Suprapubic skin (tissue), 3 donors: Measurements from ENCODE around the gene KRTAP5-3.

Experiments
- CTCF ChIP-seq, 2 donors: fragments of 200-600 bp in 1 of 2; fragments of 450-650 bp in 1 of 2; sonication (generic) in 1 of 2; IDR thresholded peaks; one replicate each; pipeline ENCODE4 v1.5.1; 2016 to 2019; ENCODE audit warnings: antibody characterized with exemption in 2 of 2, mild to moderate bottlenecking in 1 of 2, moderate library complexity in 1 of 2
- EP300 ChIP-seq: sonication (generic); formaldehyde crosslinking; IDR thresholded peaks from one replicate; pipeline ENCODE4 v1.6.1; 2017; ENCODE audit warnings: antibody characterized with exemption
- POLR2A ChIP-seq, 2 donors: fragments of 450-650 bp; IDR thresholded peaks; one replicate each; pipeline ENCODE4 v1.6.1; 2017; ENCODE audit warnings: antibody characterized with exemption in 2 of 2, mild to moderate bottlenecking in 2 of 2, moderate library complexity in 2 of 2

GRCh38 chr11:1565904-1566247, 42.4 kb downstream of the KRTAP5-3 start:
- TF ChIP-seq POLR2A (IDR thresholded peaks at IDR 0.05) = no peak
- no peak for TF ChIP-seq CTCF (IDR thresholded peaks at IDR 0.05)
- TF ChIP-seq EP300 = no peak
